GM18519 (cell line): ENCODE measurements around the gene CBLB.
A peak's percentile ranks its signal among the peaks of the same experiment; 100 is the strongest.
"Not testable (repeated sequence)": the region's sequence is repeated elsewhere in the genome, so short reads cannot be mapped to it uniquely, and the experiment has no call there.

Experiments used
- ATAC-seq: cut with Tn5 transposase; IDR thresholded peaks from one replicate; pipeline ENCODE4 v1.9.1; 2021; ENCODE audit warnings: mild to moderate bottlenecking, moderate library complexity; ENCODE audit not compliant: unreplicated experiment, low FRiP score

Gene CBLB

DNA sequence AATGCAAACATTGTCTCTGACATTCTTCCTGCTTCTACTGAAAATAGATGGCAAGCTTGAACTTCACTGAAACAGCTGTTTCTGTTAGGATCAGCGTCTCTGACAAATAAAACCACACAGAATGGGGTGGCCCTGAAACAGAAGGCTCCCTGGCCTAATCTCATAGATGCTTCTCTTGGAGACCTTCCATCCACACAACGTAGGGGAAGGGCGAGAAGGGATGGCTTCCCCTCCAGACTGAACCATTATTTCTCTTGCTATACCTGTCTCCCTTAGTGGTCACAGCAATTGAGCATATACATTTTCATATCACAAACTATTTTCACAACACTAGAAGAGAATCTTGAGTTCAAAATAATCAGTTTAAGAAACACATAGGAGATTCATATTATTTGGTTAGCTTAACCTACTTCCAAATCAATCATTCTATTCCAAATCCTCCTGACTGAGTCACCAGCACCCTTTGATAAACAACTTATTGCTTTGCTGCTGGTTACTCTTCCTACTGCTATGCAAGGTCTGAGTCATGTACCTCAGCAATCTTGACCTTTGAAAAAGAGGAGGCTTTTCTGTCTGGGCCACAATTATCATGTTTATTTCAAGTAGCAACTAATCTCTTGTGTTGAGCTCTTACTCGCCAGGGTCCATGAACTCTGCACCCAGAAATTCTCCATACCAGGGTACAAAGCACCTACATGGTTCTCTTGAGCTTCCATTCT is 45.5 kb downstream of the CBLB start:
- ATAC-seq = no peak

- ATAC-seq = no peak
Measured at GRCh38 chr3:105822171-105823123, 46.4 kb downstream of the CBLB start.

- ATAC-seq = no peak
Measured at GRCh38 chr3:105821433-105821832, 47.4 kb downstream of the CBLB start.

DNA sequence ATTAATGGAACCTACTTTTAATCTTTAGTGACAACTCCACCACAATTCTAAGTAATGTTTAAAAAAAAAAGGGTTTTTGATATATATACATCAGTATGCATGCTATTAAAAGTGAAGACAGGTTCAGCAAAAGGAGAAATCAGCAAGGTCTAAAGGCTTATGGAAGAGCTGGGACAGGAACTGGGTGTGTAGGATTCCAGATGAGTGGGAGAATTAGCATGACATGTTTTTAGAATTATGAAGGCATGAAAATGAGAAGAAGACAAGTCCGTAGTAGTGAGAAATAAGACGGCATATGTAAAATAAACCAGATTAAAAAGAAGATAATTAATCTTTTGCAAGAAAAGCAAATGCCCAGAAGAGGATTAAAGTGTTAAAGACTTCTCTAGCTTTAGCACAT is 52.0 kb downstream of the CBLB start:
- no peak for ATAC-seq

DNA sequence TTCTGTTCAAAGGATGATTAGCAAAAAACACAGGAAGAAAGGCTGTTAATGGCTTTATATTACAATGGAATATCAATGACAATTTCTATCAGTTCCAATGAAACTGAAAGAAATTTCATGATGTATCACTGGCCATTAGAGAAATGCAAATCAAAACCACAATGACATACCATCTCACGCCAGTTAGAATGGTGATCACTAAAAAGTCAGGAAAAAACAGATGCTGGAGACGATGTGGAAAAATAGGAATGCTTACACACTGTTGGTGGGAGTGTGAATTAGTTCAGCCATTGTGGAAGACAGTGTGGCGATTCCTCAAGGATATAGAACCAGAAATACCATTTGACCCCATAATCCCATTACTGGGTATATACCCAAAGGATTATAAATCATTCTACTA is 53.5 kb downstream of the CBLB start:
- not testable (repeated sequence) for ATAC-seq

GRCh38 chr3:105813710-105814109 is 55.1 kb downstream of the CBLB start:
- no peak for ATAC-seq

GRCh38 chr3:105812194-105812586 is 56.6 kb downstream of the CBLB start:
- no peak for ATAC-seq

- ATAC-seq = no peak
Measured at GRCh38 chr3:105811518-105812193, 57.2 kb downstream of the CBLB start.

DNA sequence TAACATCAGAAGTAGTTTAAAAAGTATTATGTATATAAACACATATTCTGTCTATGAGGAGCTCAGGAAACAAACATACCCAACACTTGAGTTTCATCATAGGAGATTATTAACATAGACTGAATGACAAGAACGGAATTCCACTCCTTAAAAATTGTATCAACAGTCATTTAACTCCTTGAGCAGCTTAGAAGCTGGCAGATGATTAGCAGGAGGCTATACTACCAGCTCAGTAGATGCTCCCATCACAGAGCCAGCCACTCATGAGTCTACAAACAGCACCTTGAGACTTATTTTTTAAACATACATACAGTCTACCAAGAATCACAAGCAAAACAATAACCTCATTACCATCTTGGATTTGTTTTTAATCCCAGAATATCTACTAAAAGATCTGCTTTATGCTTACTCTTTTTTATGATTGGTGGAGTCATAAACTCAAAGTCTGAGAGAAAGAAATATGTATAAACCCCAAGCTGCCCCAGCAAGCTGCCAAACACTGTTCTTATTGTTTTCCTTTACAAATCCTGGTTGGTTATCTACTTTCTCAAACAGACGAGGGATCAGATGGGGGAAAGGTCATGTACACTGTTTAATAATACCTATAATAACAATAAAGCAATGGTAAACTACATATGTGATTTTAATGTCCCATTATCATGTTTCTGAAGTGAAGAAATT is 59.5 kb downstream of the CBLB start:
- no peak for ATAC-seq

GRCh38 chr3:105807701-105808100 is 61.1 kb downstream of the CBLB start:
- no peak for ATAC-seq

GRCh38 chr3:105807146-105807545 is 61.7 kb downstream of the CBLB start:
- no peak for ATAC-seq

DNA sequence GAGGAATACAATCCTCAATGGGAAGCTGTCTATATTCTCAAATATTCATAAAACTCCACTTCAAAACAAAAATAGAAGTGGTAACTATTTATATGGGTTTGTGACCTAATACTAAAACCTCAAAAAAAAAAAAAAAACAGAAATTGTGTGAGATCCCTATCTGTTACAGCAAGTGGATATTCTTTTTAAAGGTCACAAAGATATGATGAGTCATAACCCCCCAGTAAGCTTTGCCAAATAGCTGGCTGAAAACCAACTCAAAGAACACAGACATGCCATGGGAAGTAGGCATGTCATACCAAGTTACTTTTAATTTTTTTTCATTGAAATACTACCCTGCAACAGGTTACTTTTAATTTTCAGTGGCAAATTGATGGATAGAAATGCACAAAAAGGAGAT is 62.5 kb downstream of the CBLB start:
- ATAC-seq = no peak

GRCh38 chr3:105805404-105805803 is 63.4 kb downstream of the CBLB start:
- ATAC-seq = no peak

DNA sequence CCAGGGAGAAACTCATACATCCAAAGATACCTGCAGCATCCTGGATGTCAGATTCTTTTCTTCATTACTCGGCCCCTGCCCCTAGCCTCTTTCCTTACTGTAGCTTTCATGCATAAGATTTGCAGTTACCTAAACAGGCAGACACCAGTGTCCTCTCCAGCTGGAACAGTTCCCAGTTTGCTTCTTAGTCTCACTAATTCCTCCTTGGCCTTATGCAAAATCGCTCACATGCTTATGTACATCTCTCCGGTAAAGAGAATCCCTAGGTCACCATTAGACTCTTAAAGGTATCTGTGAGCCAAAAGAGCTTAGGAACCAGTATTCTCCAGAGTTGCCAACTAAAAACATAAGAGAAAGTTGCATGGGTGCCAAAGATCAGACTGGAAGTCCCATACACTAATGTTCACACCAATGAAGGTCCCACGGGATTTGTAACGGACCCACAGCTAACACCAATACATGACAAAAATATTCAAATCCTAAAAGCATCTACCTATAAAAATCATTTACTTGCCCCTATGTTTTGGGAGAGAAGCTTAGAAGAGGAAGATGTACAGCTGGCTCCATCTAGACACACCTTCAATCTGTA is 66.6 kb downstream of the CBLB start:
- no peak for ATAC-seq

GRCh38 chr3:105801397-105801796 is 67.4 kb downstream of the CBLB start:
- ATAC-seq = no peak

DNA sequence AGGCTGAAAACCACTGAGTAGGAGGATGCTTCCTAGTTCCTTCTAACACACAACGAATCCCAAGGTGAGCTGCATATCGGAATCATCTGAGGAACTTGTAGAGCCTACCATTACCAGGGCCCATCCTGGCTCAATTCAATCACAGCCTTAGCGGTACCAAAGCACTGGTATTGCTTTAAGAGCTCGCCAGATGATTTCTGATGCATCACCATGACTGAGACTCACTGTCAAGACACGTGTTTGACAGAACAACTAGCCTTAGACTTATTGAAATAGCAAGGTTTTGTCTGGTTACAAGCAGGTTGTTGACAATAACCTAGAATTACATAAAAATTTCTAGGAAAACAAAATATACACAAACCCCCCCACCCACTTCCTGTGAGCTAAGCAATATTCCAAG is 68.5 kb downstream of the CBLB start:
- no peak for ATAC-seq

GRCh38 chr3:105799286-105799685 is 69.5 kb downstream of the CBLB start:
- ATAC-seq = no peak

DNA sequence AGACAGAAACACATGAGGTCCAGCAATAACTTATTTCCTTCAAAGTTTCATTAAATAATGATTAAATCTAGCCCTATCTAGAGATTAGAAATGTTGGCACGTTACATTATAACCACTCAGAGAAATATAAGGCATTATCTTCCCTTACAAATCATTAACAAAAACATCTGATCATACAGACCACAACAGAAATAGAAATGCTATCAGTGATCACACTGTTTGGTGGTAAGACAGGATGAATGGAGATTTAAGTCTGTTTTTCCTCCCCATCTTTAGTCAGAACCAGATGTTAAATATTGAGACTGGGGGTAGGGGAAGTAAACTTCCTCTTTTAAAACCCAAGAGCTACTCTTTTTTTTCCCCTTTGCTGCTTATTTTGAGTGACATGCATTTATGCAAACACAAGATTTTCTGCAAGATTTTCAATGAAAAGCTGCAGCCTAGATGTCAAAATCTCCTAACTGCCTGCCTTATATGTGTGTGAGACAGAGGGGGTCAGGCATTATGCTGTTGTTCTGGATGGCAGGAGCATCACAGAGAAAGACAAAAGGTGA is 70.4 kb downstream of the CBLB start:
- peak; percentile 85 for ATAC-seq

DNA sequence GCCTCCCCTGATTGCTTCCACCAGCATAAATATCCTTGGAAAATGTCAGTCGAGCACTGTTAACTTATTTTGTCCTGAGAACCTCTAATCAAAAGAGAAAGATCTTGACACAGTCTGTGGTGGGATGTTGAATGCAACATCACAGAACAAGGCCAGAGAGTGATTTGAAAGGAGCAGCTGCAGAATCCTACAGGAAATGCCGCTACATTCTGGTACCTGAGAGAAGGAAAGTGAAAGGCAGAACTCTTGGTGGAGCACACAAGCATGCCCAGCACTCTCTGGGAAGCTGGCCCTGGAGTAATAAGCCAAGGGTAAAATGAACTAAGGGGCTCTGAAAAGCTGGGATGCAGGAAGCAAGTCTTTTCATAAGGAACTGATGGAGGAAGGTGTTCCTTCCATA is 75.8 kb downstream of the CBLB start:
- no peak for ATAC-seq
